Measurements from ENCODE around the gene TLR9. TPM values are rescaled to one million over a fixed set of nuclear protein-coding genes. Genes with fewer than 3 reads are reported as not detected.

Gene TLR9
- total RNA-seq, 2 donors from 2014 or later, result 0.29 TPM; not detected in 1

- intact Hi-C loops (cut with DNase I), result no loop called here
- ATAC-seq (no peak), DNase-seq (no peak)
Observed at GRCh38 chr3:52204337-52205073, 20.9 kb downstream of the TLR9 start.

GRCh38 chr3:52203701-52204100, 21.7 kb downstream of the TLR9 start:
- DNase-seq (no peak), ATAC-seq (no peak)
- intact Hi-C loops (cut with DNase I), result no loop called here

- no peak for DNase-seq
- intact Hi-C loops (cut with DNase I), result no loop called here
- no peak for ATAC-seq
Observed at GRCh38 chr3:52202384-52203077, 22.9 kb downstream of the TLR9 start.

GRCh38 chr3:52200981-52201679, 24.3 kb downstream of the TLR9 start:
- intact Hi-C loops (cut with DNase I), result no loop called here
- DNase-seq (no peak), ATAC-seq (no peak)

GRCh38 chr3:52198643-52199608, 26.5 kb downstream of the TLR9 start:
- intact Hi-C loops (cut with DNase I), result no loop called here
- no peak for ATAC-seq
- no peak for DNase-seq

- intact Hi-C loops (cut with DNase I), result no loop called here
- ATAC-seq, result peak; percentile 87 to 91
- peak; percentile 94 for DNase-seq
Observed at GRCh38 chr3:52197842-52198625, 27.4 kb downstream of the TLR9 start, which contains the start of gene ALAS1. ALAS1 (plus strand) TSS chr3:52198160; CDS start chr3:52199242, 1,082 bp downstream.

- ATAC-seq (peak in 1 of 2 donors; percentile 3), DNase-seq (no peak)
- intact Hi-C loops (cut with DNase I), result no loop called here
Observed at GRCh38 chr3:52197499-52197841, 28.0 kb downstream of the TLR9 start.

- intact Hi-C loops (cut with DNase I), result no loop called here
- no peak for DNase-seq
Observed at GRCh38 chr3:52196977-52197376, 28.5 kb downstream of the TLR9 start.

GRCh38 chr3:52195823-52196331, 29.6 kb downstream of the TLR9 start:
- intact Hi-C loops (cut with DNase I), result loop anchor here in 1 of 2 donors (2.0 kb wide), 1 partner anchor 41 kb away; the partner anchor contains the start of gene POC1A
- peak; percentile 60 for DNase-seq

More at GRCh38 chr3:52196977-52197376, 28.5 kb downstream of the TLR9 start:
- ATAC-seq, result no peak

GRCh38 chr3:52195291-52195597, 30.2 kb downstream of the TLR9 start:
- ATAC-seq (no peak), DNase-seq (no peak)
- intact Hi-C loops (cut with DNase I), result loop anchor here in 1 of 2 donors (2.0 kb wide), 1 partner anchor 40 kb away; the partner anchor contains the start of gene POC1A

More at GRCh38 chr3:52195823-52196331, 29.6 kb downstream of the TLR9 start:
- peak; percentile 24 to 25 for ATAC-seq

GRCh38 chr3:52194485-52195290, 30.8 kb downstream of the TLR9 start:
- ATAC-seq, result peak in 1 of 2 donors; percentile 1
- peak; percentile 60 for DNase-seq
- intact Hi-C loops (cut with DNase I), result loop anchor here in 1 of 2 donors (2.0 kb wide), 1 partner anchor 40 kb away; the partner anchor contains the start of gene POC1A

- intact Hi-C loops (cut with DNase I), result no loop called here
- ATAC-seq (peak; percentile 9 to 56), DNase-seq (peak; percentile 81)
Observed at GRCh38 chr3:52193065-52193464, 32.4 kb downstream of the TLR9 start.

GRCh38 chr3:52191663-52192062, 33.8 kb downstream of the TLR9 start:
- intact Hi-C loops (cut with DNase I), result no loop called here
- no peak for ATAC-seq

GRCh38 chr3:52190294-52191074, 35.0 kb downstream of the TLR9 start:
- ATAC-seq, result peak; percentile 21 to 77
- peak; percentile 53 for DNase-seq
- intact Hi-C loops (cut with DNase I), result no loop called here

More at GRCh38 chr3:52191663-52192062, 33.8 kb downstream of the TLR9 start:
- DNase-seq, result no peak

GRCh38 chr3:52188556-52188955, 36.9 kb downstream of the TLR9 start:
- DNase-seq (no peak), ATAC-seq (no peak)
- intact Hi-C loops (cut with DNase I), result no loop called here

GRCh38 chr3:52186729-52187128, 38.7 kb downstream of the TLR9 start:
- no peak for DNase-seq
- no peak for ATAC-seq

More at GRCh38 chr3:52186729-52187128, 38.7 kb downstream of the TLR9 start:
- intact Hi-C loops (cut with DNase I), result no loop called here
